NCI-H2107 treated with DMSO at 0.1 percent for 48 hours (cell line): ENCODE results near the gene TOR1A.
A peak's percentile ranks its signal among the peaks of the same experiment; 100 is the strongest.

Source experiments
- DNase-seq: peaks from one replicate; lab custom pipeline; 2025; ENCODE audit not compliant: unreplicated experiment; lab: John Stamatoyannopoulos, UW

TOR1A gene

GRCh38 chr9:129852579-129852978 lies 28.6 kb upstream of the TOR1A start:
- no peak for DNase-seq

GRCh38 chr9:129851821-129852220 lies 27.9 kb upstream of the TOR1A start:
- DNase-seq = no peak

GRCh38 chr9:129850821-129851550 lies 27.1 kb upstream of the TOR1A start:
- DNase-seq = no peak

GRCh38 chr9:129849901-129850300 lies 26.0 kb upstream of the TOR1A start:
- no peak for DNase-seq

- DNase-seq = no peak
Observed at GRCh38 chr9:129848712-129849441, 24.9 kb upstream of the TOR1A start.

GRCh38 chr9:129845373-129845772 lies 21.4 kb upstream of the TOR1A start:
- no peak for DNase-seq

- no peak for DNase-seq
Observed at GRCh38 chr9:129841071-129841470, 17.1 kb upstream of the TOR1A start.

GRCh38 chr9:129840034-129840433 lies 16.1 kb upstream of the TOR1A start:
- DNase-seq = peak; percentile 82

GRCh38 chr9:129839324-129840023 lies 15.5 kb upstream of the TOR1A start:
- DNase-seq = no peak

- no peak for DNase-seq
Observed at GRCh38 chr9:129838707-129839259, 14.8 kb upstream of the TOR1A start.

- DNase-seq = no peak
Observed at GRCh38 chr9:129836311-129837007, 12.5 kb upstream of the TOR1A start.

GRCh38 chr9:129835860-129836223 lies 11.9 kb upstream of the TOR1A start:
- DNase-seq = no peak

- peak; percentile 76 for DNase-seq
Observed at GRCh38 chr9:129835128-129835859, 11.4 kb upstream of the TOR1A start, which contains the start of the genes C9orf78 and USP20. C9orf78 (minus strand) TSS chr9:129835275; CDS start chr9:129835221, 54 bp downstream. USP20 (plus strand) TSS chr9:129835458; CDS start chr9:129852556, 17,098 bp downstream.

GRCh38 chr9:129834489-129835127 lies 10.7 kb upstream of the TOR1A start:
- no peak for DNase-seq

GRCh38 chr9:129832982-129833381 lies 9.0 kb upstream of the TOR1A start:
- no peak for DNase-seq

GRCh38 chr9:129828969-129829368 lies 5.0 kb upstream of the TOR1A start:
- DNase-seq = no peak

GRCh38 chr9:129828051-129828450 lies 4.1 kb upstream of the TOR1A start:
- DNase-seq = no peak

- DNase-seq = no peak
Observed at GRCh38 chr9:129826759-129827158, 2.8 kb upstream of the TOR1A start.

- DNase-seq = no peak
Observed at GRCh38 chr9:129826344-129826743, 2.4 kb upstream of the TOR1A start.

- no peak for DNase-seq
Observed at GRCh38 chr9:129823542-129823934, 398 bp downstream of the TOR1A start.
